Upper lobe of left lung (tissue), 4 donors: ENCODE data around the gene ANKIB1.

ENCODE experiments used
- POLR2A ChIP-seq, 4 donors: fragments of 450-650 bp; IDR thresholded peaks; one replicate each; pipeline ENCODE4 v1.5.1; 2016 to 2017; ENCODE audit warnings: antibody characterized with exemption in 4 of 4, mild to moderate bottlenecking in 2 of 4
- POLR2AphosphoS5 ChIP-seq, 2 donors: sonication (generic); formaldehyde crosslinking; IDR thresholded peaks; one replicate each; pipeline ENCODE4 v1.5.1; 2017; ENCODE audit warnings: antibody characterized with exemption in 2 of 2
- TF ChIP-seq, protein P1 (sequence below), 6 experiments: fragments of 450-650 bp in 4 of 6; fragments of 200-600 bp in 2 of 6; sonication (generic) in 2 of 6; IDR thresholded peaks; one replicate each; pipeline ENCODE4 v1.5.1; 2016 to 2019; ENCODE audit warnings: antibody characterized with exemption in 6 of 6

DNA sequence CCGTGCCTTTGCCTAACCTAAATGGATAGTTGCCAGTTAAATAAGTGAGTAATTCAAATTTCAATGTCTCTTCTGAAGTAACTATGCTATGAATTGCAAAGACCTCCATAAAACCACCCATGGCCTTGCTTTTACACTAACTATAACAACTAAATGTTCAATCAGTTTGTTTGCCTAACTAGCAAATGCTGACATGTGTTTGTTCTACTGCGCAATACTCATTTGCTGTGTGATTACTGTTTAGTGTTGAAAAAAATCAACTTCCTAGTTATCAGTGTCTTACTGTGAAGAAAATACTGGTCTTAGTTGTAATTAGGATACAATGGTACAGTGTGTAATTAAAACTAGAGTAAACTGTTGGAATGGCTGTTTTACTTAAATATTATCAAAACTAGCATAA is 154.2 kb downstream of the ANKIB1 start:
- TF ChIP-seq, protein P1, sequence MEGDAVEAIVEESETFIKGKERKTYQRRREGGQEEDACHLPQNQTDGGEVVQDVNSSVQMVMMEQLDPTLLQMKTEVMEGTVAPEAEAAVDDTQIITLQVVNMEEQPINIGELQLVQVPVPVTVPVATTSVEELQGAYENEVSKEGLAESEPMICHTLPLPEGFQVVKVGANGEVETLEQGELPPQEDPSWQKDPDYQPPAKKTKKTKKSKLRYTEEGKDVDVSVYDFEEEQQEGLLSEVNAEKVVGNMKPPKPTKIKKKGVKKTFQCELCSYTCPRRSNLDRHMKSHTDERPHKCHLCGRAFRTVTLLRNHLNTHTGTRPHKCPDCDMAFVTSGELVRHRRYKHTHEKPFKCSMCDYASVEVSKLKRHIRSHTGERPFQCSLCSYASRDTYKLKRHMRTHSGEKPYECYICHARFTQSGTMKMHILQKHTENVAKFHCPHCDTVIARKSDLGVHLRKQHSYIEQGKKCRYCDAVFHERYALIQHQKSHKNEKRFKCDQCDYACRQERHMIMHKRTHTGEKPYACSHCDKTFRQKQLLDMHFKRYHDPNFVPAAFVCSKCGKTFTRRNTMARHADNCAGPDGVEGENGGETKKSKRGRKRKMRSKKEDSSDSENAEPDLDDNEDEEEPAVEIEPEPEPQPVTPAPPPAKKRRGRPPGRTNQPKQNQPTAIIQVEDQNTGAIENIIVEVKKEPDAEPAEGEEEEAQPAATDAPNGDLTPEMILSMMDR (IDR thresholded peaks at IDR 0.05), result no peak
- TF ChIP-seq POLR2AphosphoS5 (IDR thresholded peaks at IDR 0.05) (no peak), POLR2A (IDR thresholded peaks at IDR 0.05) (no peak)
